ENCODE measurements around the gene SKIL.

The SKIL gene

DNA sequence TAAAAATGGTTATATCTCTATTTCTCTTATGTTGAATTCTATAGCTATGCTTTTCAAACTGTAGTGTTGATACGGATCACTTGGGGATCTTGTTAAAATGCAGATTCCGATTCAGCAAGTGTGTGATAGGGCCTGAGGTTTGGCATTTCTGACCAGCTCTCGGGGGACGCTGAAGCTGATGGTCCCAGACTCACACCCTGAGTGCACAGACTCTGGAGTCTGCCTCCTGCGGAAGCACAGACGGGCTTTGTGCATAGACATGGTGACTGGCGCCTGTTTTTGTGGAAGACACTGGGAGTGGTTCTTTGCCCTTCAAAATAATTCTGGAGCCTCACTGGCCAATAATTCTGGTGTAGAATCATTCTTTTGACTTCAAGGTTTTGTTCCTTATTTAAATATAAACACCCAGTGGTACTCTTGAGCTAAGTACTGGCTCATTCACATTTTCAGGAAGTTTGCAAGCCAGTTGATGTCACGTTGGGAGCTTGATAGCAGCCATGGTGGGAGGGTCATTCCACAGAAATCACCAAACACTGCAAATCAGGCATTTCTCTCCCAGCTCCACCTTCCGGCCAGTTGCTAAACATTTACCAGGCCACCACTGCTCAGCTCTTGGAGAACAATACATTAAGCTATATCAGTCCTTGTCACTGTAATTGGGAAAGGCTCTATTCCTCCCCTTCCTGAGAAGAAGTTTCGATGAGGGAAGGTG lies 80.3 kb downstream of the SKIL start:
- no peak for DNase-seq (ENCODE audit: low spot score)

DNA sequence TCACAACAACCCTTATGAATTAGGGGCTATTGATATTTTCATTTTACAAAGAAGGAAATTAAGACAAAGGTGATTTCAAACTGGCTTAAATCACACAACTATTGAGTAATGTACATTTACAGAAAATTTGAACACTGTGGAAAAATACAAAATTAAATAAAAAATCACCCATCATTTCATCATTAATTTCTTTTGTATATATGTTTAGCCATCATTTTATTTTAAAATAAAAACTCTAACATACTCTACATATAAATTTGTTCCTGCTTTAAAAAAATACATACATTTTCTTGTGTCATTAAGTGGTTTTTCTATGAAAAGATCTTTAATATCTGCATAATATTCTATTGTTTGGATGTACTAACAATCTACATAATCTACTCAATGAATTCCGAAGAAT lies 81.3 kb downstream of the SKIL start:
- no peak for DNase-seq (ENCODE audit: low spot score)

DNA sequence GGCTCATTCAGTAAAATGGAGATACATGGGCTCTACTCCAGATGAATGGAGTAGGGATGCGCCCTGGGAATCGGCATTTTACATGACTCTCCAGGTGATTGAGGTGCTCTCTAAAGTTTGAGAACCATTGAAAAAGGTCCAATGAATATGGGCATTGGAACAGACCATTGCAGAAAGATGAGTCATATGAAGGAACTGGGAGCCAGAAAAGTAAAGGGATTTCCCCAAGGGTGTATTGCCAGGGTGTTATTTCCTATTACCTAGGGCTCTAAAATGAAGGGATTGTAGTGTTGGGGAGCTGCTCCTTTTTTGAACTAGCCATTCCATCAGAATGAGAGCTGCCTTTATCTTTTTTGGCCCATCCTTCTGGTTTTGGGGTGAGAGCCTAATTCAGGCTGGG lies 82.8 kb downstream of the SKIL start:
- no peak for DNase-seq (ENCODE audit: low spot score)

DNA sequence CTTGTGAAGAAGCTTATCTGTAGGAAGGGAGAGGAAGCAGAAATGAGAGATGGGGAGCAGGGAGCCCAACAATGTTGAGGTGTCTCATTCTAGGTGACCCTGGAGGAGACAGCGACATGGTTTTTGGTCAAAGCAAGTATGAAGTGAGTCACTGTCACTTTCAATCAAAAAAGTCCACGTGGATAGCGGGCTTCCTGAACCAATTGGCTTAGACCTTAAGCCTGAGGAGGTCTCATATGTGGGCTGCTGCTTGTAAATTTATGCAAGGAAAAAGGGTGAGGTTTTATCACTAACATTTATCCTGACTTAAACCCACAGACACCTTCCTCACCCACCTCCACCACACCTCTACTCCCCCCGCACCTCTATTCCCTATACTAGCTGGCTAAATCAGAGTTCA lies 83.9 kb downstream of the SKIL start:
- no peak for DNase-seq (ENCODE audit: low spot score)

DNA sequence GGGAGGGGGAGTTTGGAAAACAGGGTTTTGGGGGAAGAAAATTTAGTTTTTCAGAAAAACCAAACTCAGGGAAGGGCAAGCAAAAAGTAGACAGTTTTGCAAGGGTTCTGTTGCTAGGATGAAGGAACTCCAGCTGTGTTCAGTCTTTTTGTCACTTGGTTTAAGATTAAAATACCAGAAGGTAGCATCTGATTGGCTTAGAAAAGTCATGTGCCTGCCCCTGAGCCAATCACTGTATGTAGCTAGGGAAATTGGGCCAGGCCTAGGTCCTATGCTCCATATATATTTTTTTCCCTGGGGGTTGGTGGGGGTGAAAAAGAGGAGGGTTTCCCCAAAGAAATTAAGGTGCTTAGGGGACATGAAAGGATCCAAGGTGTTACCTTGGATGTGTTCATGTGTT lies 85.4 kb downstream of the SKIL start:
- no peak for DNase-seq (ENCODE audit: low spot score)

DNA sequence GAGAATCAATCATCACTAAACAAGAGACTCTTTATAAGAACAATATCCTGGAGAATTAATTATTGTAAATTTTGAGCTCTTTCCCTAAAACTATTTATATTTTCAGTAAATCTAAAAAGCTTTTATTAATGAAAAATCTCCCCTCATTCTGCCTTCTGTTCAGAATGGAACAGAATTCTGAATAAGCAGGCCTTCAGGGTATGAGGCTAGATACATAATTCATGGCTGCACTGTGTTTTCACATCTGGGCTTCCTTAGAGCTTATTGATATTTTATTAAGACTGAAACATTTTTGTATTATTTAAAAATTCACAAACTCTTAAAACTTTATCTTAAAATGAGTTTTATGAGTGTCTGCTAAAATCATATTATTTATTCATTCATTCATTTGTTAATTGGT lies 85.9 kb downstream of the SKIL start:
- DNase-seq (ENCODE audit: low spot score): no peak
